H1 (cell line): ENCODE results near the gene SPEF2. TPM values are rescaled to one million over a fixed set of nuclear protein-coding genes. Genes with fewer than 3 reads are reported as not detected.

Experiments
- BACH1 ChIP-seq: IDR thresholded peaks from 2 replicates; pipeline ENCODE4 v1.6.1; 2012; ENCODE audit warnings: low read length, improper control_type of control experiment
- CREB1 ChIP-seq: IDR thresholded peaks from 2 replicates; pipeline ENCODE4 v1.6.1; 2012; ENCODE audit warnings: inconsistent platforms
- CTBP2 ChIP-seq: IDR thresholded peaks from 2 replicates; pipeline ENCODE4 v1.7.0; 2011; ENCODE audit warnings: borderline replicate concordance, mild to moderate bottlenecking, moderate library complexity, mixed read lengths, low read length; ENCODE audit not compliant: insufficient read depth, insufficient read length
- CTCF ChIP-seq, 3 experiments: IDR thresholded peaks; 1 replicate in 2 of 3; 2 replicates in 1 of 3; pipeline versions ENCODE4 v1.5.1 to v1.6.1; 2011; ENCODE audit warnings: low read length in 3 of 3, mild to moderate bottlenecking in 3 of 3, inconsistent platforms in 2 of 3, low read depth in 1 of 3, moderate library complexity in 1 of 3; ENCODE audit not compliant: insufficient read depth in 1 of 3; ENCODE audit errors: control extremely low read depth in 1 of 3
- GTF2F1 ChIP-seq: IDR thresholded peaks from 2 replicates; pipeline ENCODE4 v1.6.1; 2012; ENCODE audit warnings: low read depth, low read length, improper control_type of control experiment, borderline replicate concordance
- TAF7 ChIP-seq: optimal IDR thresholded peaks from 2 replicates; pipeline ENCODE3; 2011; ENCODE audit warnings: low read depth, mild to moderate bottlenecking, inconsistent platforms, low read length, moderate library complexity, borderline replicate concordance
- polyA plus RNA-seq, 7 experiments: library from polyadenylated mRNA; depleted of rRNA in 3 of 7; stranded (reverse) in 5 of 7; unstranded in 2 of 7; fragments of >200 nt in 5 of 7; fragments of 200-250 nt in 2 of 7; gene quantifications; 1 replicate in 5 of 7; 2 replicates in 1 of 7; 4 replicates in 1 of 7; pipeline versions ENCODE4 v1.2.1 to v1.2.3, GENCODE V29; 2011 to 2013; ENCODE audit warnings: missing spikeins in 2 of 7, mixed read lengths in 2 of 7
- total RNA-seq: library from RNA; stranded (reverse); fragmentation: NEBNext Ultra II Directional; extraction: Animal tissue kit (Norgen Biotek cat#: 25700); gene quantifications from 2 replicates; pipeline ENCODE4 v1.2.1, GENCODE V29; 2021

Gene SPEF2
- total and polyA plus RNA-seq, 2 of the 8 experiments (the other 6 are each of a cell fraction or from before 2014, with no cell fraction given), result 0.14 to 0.73 TPM

- TF ChIP-seq CTCF (IDR thresholded peaks at IDR 0.05; ENCODE audit: control extremely low read depth in 1 of 3, insufficient read depth in 1 of 3, low read depth in 1 of 3, low read length in 3 of 3) (no peak), CREB1 (no peak), TAF7 (no peak), CTBP2 (no peak), GTF2F1 (no peak), BACH1 (no peak)
Observed at GRCh38 chr5:35660451-35660850, 42.8 kb downstream of the SPEF2 start (continued).
